ENCODE results near the gene EVA1C.

The EVA1C gene

GRCh38 chr21:32393677-32394001 is 18.9 kb upstream of the EVA1C start:
- H3K79me2 ChIP-seq (ENCODE audit: insufficient read depth, low read length), result peaks cover 14% of the 10 kb centered on the region; the same call in 1 of the 2 replicates
- H3K27me3 ChIP-seq (ENCODE audit: insufficient read depth, low read length, poor library complexity, severe bottlenecking), result peaks cover 40% of the 10 kb centered on the region
- H3K4me1 ChIP-seq (ENCODE audit: insufficient read depth, low read length, poor library complexity, severe bottlenecking), result no peaks in the 10 kb centered on the region
- H3K36me3 ChIP-seq (ENCODE audit: insufficient read depth, low read length), result no peaks in the 10 kb centered on the region
- no peaks in the 10 kb centered on the region for H3F3A ChIP-seq (ENCODE audit: low read depth)
- no peak overlapping the region for H3K9ac ChIP-seq (ENCODE audit: low read depth, low read length, poor library complexity, severe bottlenecking)
- TF ChIP-seq EZH2phosphoT487 (IDR thresholded peaks at IDR 0.05; ENCODE audit: borderline replicate concordance) (no peak), CTCF (conservative IDR thresholded peaks at IDR 0.05; ENCODE audit: low read length) (no peak)
- peak overlapping the region; percentile 41; the same call in 1 of the 2 replicates for H2AFZ ChIP-seq (ENCODE audit: low read length)
- no peak overlapping the region for H3K4me2 ChIP-seq (ENCODE audit: low read depth, low read length, poor library complexity, severe bottlenecking)
- no peak overlapping the region for H3K4me3 ChIP-seq (ENCODE audit: low read length, poor library complexity, severe bottlenecking)
- H3K9me2 ChIP-seq (replicated peaks; ENCODE audit: low read depth, low read length), result no peaks in the 10 kb centered on the region
- no peaks in the 10 kb centered on the region for H4K20me1 ChIP-seq (ENCODE audit: insufficient read depth, low read length, poor library complexity, severe bottlenecking)
- H3K9me3 ChIP-seq (ENCODE audit: insufficient read depth, low read depth, low read length), result no peaks in the 10 kb centered on the region

- TF ChIP-seq EZH2phosphoT487 (IDR thresholded peaks at IDR 0.05; ENCODE audit: borderline replicate concordance), result no peak
- peak; percentile 79 for TF ChIP-seq CTCF (conservative IDR thresholded peaks at IDR 0.05; ENCODE audit: low read length)
- no peak overlapping the region for H3K9ac ChIP-seq (ENCODE audit: low read depth, low read length, poor library complexity, severe bottlenecking)
- peaks cover 14% of the 10 kb centered on the region for H3K27me3 ChIP-seq (ENCODE audit: insufficient read depth, low read length, poor library complexity, severe bottlenecking)
- H3K36me3 ChIP-seq (ENCODE audit: insufficient read depth, low read length), result no peaks in the 10 kb centered on the region
- no peaks in the 10 kb centered on the region for H3F3A ChIP-seq (ENCODE audit: low read depth)
- no peak overlapping the region for H3K4me3 ChIP-seq (ENCODE audit: low read length, poor library complexity, severe bottlenecking)
- peak overlapping the region; percentile 60 for H2AFZ ChIP-seq (ENCODE audit: low read length)
- H4K20me1 ChIP-seq (ENCODE audit: insufficient read depth, low read length, poor library complexity, severe bottlenecking), result no peaks in the 10 kb centered on the region
- H3K9me3 ChIP-seq (ENCODE audit: insufficient read depth, low read depth, low read length), result no peaks in the 10 kb centered on the region
- H3K9me2 ChIP-seq (replicated peaks; ENCODE audit: low read depth, low read length), result no peaks in the 10 kb centered on the region
- no peak overlapping the region for H3K4me2 ChIP-seq (ENCODE audit: low read depth, low read length, poor library complexity, severe bottlenecking)
- no peaks in the 10 kb centered on the region for H3K4me1 ChIP-seq (ENCODE audit: insufficient read depth, low read length, poor library complexity, severe bottlenecking)
- H3K79me2 ChIP-seq (ENCODE audit: insufficient read depth, low read length), result no peaks in the 10 kb centered on the region
Measured at GRCh38 chr21:32403201-32403777, 9.2 kb upstream of the EVA1C start.

DNA sequence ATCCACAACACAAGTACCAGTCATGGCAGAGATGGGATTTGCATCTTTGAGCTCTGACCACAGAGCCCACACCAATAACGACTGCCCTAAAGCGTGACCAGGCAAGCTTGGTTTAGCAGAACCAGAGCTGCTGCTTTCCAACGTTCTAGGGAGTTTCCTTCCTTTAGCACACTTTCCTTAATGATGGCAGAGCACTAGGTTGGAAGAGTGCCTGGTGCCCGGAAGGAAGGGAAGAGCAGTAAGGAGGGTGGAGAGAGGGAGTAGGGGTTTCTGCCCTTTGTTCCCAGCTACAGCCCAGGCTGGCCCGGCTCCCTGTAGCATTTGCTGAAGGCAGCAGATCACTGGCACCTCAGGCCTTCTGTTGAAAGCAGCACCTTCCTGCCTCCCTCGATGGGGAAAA is 6.1 kb upstream of the EVA1C start:
- no peaks in the 10 kb centered on the region for H4K20me1 ChIP-seq (ENCODE audit: insufficient read depth, low read length, poor library complexity, severe bottlenecking)
- no peak for TF ChIP-seq CTCF (conservative IDR thresholded peaks at IDR 0.05; ENCODE audit: low read length)
- TF ChIP-seq EZH2phosphoT487 (IDR thresholded peaks at IDR 0.05; ENCODE audit: borderline replicate concordance), result no peak
- no peaks in the 10 kb centered on the region for H3K36me3 ChIP-seq (ENCODE audit: insufficient read depth, low read length)
- no peak overlapping the region for H3K9ac ChIP-seq (ENCODE audit: low read depth, low read length, poor library complexity, severe bottlenecking)
- H3K4me2 ChIP-seq (ENCODE audit: low read depth, low read length, poor library complexity, severe bottlenecking), result no peak overlapping the region
- H3K9me3 ChIP-seq (ENCODE audit: insufficient read depth, low read depth, low read length), result no peaks in the 10 kb centered on the region
- H3K9me2 ChIP-seq (replicated peaks; ENCODE audit: low read depth, low read length), result no peaks in the 10 kb centered on the region
- no peak overlapping the region for H3K4me3 ChIP-seq (ENCODE audit: low read length, poor library complexity, severe bottlenecking)
- H3K79me2 ChIP-seq (ENCODE audit: insufficient read depth, low read length), result no peaks in the 10 kb centered on the region
- no peaks in the 10 kb centered on the region for H3F3A ChIP-seq (ENCODE audit: low read depth)
- no peak overlapping the region for H2AFZ ChIP-seq (ENCODE audit: low read length)
- no peaks in the 10 kb centered on the region for H3K4me1 ChIP-seq (ENCODE audit: insufficient read depth, low read length, poor library complexity, severe bottlenecking)
- H3K27me3 ChIP-seq (ENCODE audit: insufficient read depth, low read length, poor library complexity, severe bottlenecking), result no peaks in the 10 kb centered on the region
